K562 (cell line): ENCODE measurements around the gene OGFR. TPM values are rescaled to one million over a fixed set of nuclear protein-coding genes. Genes with fewer than 3 reads are reported as not detected.

Source experiments
- ATAC-seq: fragments of 200-7000 bp; cut with Tn5 transposase; 3 replicates; pipeline ENCODE4 v1.9.1; 2020; ENCODE audit warnings: moderate library complexity
- BruUV-seq: library from RNA; stranded (reverse); fragments of 400-500 nt; replicated peaks from 2 replicates; lab custom pipeline; 2021; lab: Mats Ljungman, UMichigan
- CTCF ChIA-PET: fragments of 300-600 bp; formaldehyde crosslinking; extraction: SDS; loops from one replicate; lab custom pipeline; 2021; ENCODE audit warnings: low intra/inter-chr PET ratio; lab: Yijun Ruan, JAX
- POLR2A ChIA-PET: fragments of 300-600, 350-650 bp; sonication (Branson Sonifier 250); formaldehyde crosslinking; extraction: SDS; loops from one replicate; lab custom pipeline; 2021; ENCODE audit warnings: antibody characterized with exemption, inconsistent platforms; lab: Yijun Ruan, JAX
- DNase-seq, 4 experiments: peaks; one replicate each; pipeline versions ENCODE4 v3.0.0 to v3.0.0-alpha.2; 2011 to 2018; ENCODE audit warnings: low spot score in 3 of 4, mixed read lengths in 3 of 4; ENCODE audit errors: extremely low read depth in 1 of 4
- FAIRE-seq: peaks from 2 replicates; lab custom pipeline; 2011; peaks lifted over from hg19 to GRCh38; lab: Jason Lieb, UNC
- H2AFZ ChIP-seq: 2 replicates; pipeline ENCODE4 v1.6.0; 2011; ENCODE audit warnings: low read depth, low read length, control low read depth, inconsistent platforms
- H3K27ac ChIP-seq: fragments of 200-600 bp; 3 replicates; pipeline ENCODE4 v1.8.0; 2011; ENCODE audit warnings: low read depth, mild to moderate bottlenecking, control low read depth, inconsistent platforms, low read length, moderate library complexity, mixed read lengths; ENCODE audit errors: extremely low read depth
- H3K27me3 ChIP-seq, 2 experiments: fragments of 300-600 bp in 1 of 2; 2 replicates in 1 of 2; 3 replicates in 1 of 2; pipeline versions ENCODE4 v1.6.0 to v1.8.0; 2011; ENCODE audit warnings: inconsistent platforms in 2 of 2, low read length in 2 of 2, mild to moderate bottlenecking in 1 of 2, mixed read lengths in 1 of 2, moderate library complexity in 1 of 2; ENCODE audit not compliant: control insufficient read depth in 2 of 2, insufficient read depth in 2 of 2
- H3K36me3 ChIP-seq: fragments of 300-600 bp; 3 replicates; pipeline ENCODE4 v1.8.0; 2011; ENCODE audit warnings: mild to moderate bottlenecking, low read length, inconsistent platforms; ENCODE audit not compliant: control insufficient read depth, insufficient read depth
- H3K4me1 ChIP-seq, 2 experiments: fragments of 200-600 bp in 1 of 2; replicated peaks in 1 of 2; 2 replicates in 1 of 2; 3 replicates in 1 of 2; pipeline versions ENCODE4 v1.5.1 to v1.8.0; 2011; ENCODE audit warnings: inconsistent platforms in 2 of 2, low read length in 2 of 2, mild to moderate bottlenecking in 1 of 2, mixed read lengths in 1 of 2, moderate library complexity in 1 of 2; ENCODE audit not compliant: control insufficient read depth in 2 of 2, insufficient read depth in 2 of 2
- H3K4me2 ChIP-seq: 2 replicates; pipeline ENCODE4 v1.6.1; 2011; ENCODE audit warnings: low read length, control low read depth, inconsistent platforms, mixed read lengths; ENCODE audit not compliant: insufficient read depth
- H3K4me3 ChIP-seq: fragments of 200-600 bp; sonication (generic), shearing (Covaris generic); 2 replicates; pipeline ENCODE4 v1.5.1; 2016; ENCODE audit warnings: control low read depth, inconsistent platforms
- H3K79me2 ChIP-seq: fragments of 200-600 bp; 3 replicates; pipeline ENCODE4 v1.8.0; 2011; ENCODE audit warnings: low read length, inconsistent platforms; ENCODE audit not compliant: control insufficient read depth, insufficient read depth
- H3K9ac ChIP-seq, 2 experiments: 2 replicates each; pipeline versions ENCODE4 v1.6.0 to v1.6.1; 2011; ENCODE audit warnings: low read depth in 2 of 2, low read length in 2 of 2, control low read depth in 1 of 2, inconsistent platforms in 1 of 2, mild to moderate bottlenecking in 1 of 2, mixed read lengths in 1 of 2; ENCODE audit not compliant: insufficient read depth in 1 of 2
- H3K9me1 ChIP-seq: one replicate; pipeline ENCODE4 v1.6.0; 2011; ENCODE audit warnings: inconsistent platforms, mild to moderate bottlenecking, low read length, moderate library complexity; ENCODE audit not compliant: control insufficient read depth, insufficient read depth
- H3K9me3 ChIP-seq: replicated peaks from 2 replicates; pipeline ENCODE4 v1.5.1; 2011; ENCODE audit warnings: low read depth, low read length, inconsistent platforms; ENCODE audit not compliant: control insufficient read depth, insufficient read depth
- H4K20me1 ChIP-seq: replicated peaks from 2 replicates; pipeline ENCODE4 v1.6.1; 2011; ENCODE audit warnings: low read length, inconsistent platforms, mixed read lengths; ENCODE audit not compliant: control insufficient read depth, insufficient read depth
- ATF1 ChIP-seq, 2 experiments: fragments of 450-650 bp in 1 of 2; IDR thresholded peaks; 2 replicates each; pipeline ENCODE4 v1.6.1; 2016; ENCODE audit warnings: missing compliant biosample characterization in 1 of 2, missing genetic modification characterization in 1 of 2
- CBFA2T3 ChIP-seq: fragments of 450-650 bp; IDR thresholded peaks from 2 replicates; pipeline ENCODE4 v1.6.1; 2017
- CXXC5 ChIP-seq: fragments of 250-450 bp; sonication (Bioruptor Pico); IDR thresholded peaks from 2 replicates; pipeline ENCODE4 v1.8.0; 2022; ENCODE audit warnings: inconsistent platforms, mild to moderate bottlenecking, moderate library complexity
- DPF2 ChIP-seq: fragments of 450-650 bp; IDR thresholded peaks from 2 replicates; pipeline ENCODE4 v1.6.1; 2016
- E2F8 ChIP-seq: fragments of 450-650 bp; IDR thresholded peaks from 2 replicates; pipeline ENCODE4 v1.7.1; 2018; ENCODE audit warnings: mild to moderate bottlenecking, low read depth; ENCODE audit not compliant: partially characterized antibody
- FOS ChIP-seq: IDR thresholded peaks from 3 replicates; pipeline ENCODE4 v1.6.1; 2011; ENCODE audit not compliant: insufficient read length; ENCODE audit errors: extremely low read depth
- FOXK2 ChIP-seq, 2 experiments: fragments of 450-650 bp; IDR thresholded peaks in 1 of 2; conservative IDR thresholded peaks in 1 of 2; 2 replicates each; pipeline ENCODE4 v1.6.1; 2016; ENCODE audit warnings: low read depth in 2 of 2, mild to moderate bottlenecking in 1 of 2
- NFATC3 ChIP-seq: fragments of 450-650 bp; IDR thresholded peaks from 2 replicates; pipeline ENCODE4 v1.6.1; 2017; ENCODE audit warnings: mild to moderate bottlenecking
- SNIP1 ChIP-seq: fragments of 450-650 bp; IDR thresholded peaks from 2 replicates; pipeline ENCODE4 v1.7.1; 2017; ENCODE audit warnings: low read depth, mild to moderate bottlenecking
- TBL1XR1 ChIP-seq, 2 experiments: IDR thresholded peaks; 2 replicates each; pipeline ENCODE4 v1.6.1; 2012; ENCODE audit warnings: improper control_type of control experiment in 2 of 2, low read length in 2 of 2, mild to moderate bottlenecking in 1 of 2
- USF1 ChIP-seq: sonication (generic); formaldehyde crosslinking; IDR thresholded peaks from 2 replicates; pipeline ENCODE4 v1.9.0; 2022; ENCODE audit warnings: mild to moderate bottlenecking, missing genetic modification reagents
- ZFPM2 ChIP-seq: fragments of 250-450 bp; sonication (Bioruptor Pico); IDR thresholded peaks from 2 replicates; pipeline ENCODE4 v1.5.1; 2022; ENCODE audit warnings: mild to moderate bottlenecking
- WGBS: fragments of 100-300 bp; shearing (Covaris generic); methylation state at CpG from one replicate; pipeline ENCODE4 v1.1.6; 2016; ENCODE audit warnings: low coverage, mixed read lengths; ENCODE audit not compliant: insufficient coverage; ENCODE audit errors: missing lambda C conversion rate; 5-methylcytosine and 5-hydroxymethylcytosine counted together
- in situ Hi-C: fragments of 300-500 bp; cut with MboI; formaldehyde crosslinking; loops from 4 replicates; pipeline ENCODE4 v1.15.0; 2018; ENCODE audit warnings: inconsistent platforms, mixed read lengths
- intact Hi-C: fragments of 100-400 bp; cut with micrococcal nuclease; formaldehyde crosslinking; loops from 2 replicates; pipeline ENCODE4 v1.14.2; 2022
- polyA plus RNA-seq, 8 experiments: library from polyadenylated mRNA; depleted of rRNA in 4 of 8; stranded (reverse) in 5 of 8; unstranded in 3 of 8; fragments of >200 nt; fragmentation: Nextera tagmentation in 2 of 8; fragmentation: Illumina TruSeq in 1 of 8; extraction: Ambion mirVana in 2 of 8; extraction: Trizol in 1 of 8; gene quantifications; 2 replicates each; pipeline versions ENCODE4 v1.2.1 to v1.2.3, GENCODE V29; 2011 to 2014; ENCODE audit warnings: inconsistent platforms in 1 of 8, missing spikeins in 1 of 8
- total RNA-seq, 7 experiments: library from RNA; depleted of rRNA in 6 of 7; stranded (reverse); fragments of >200 nt in 6 of 7; fragmentation: Illumina TruSeq in 2 of 7; extraction: Trizol in 2 of 7; gene quantifications; 2 replicates each; pipeline versions ENCODE4 v1.2.1 to v1.2.3, GENCODE V29; 2011 to 2021; ENCODE audit warnings: low replicate concordance in 1 of 7
- TF ChIP-seq, protein P1 (sequence below): sonication (generic); formaldehyde crosslinking; IDR thresholded peaks from 2 replicates; pipeline ENCODE4 v1.9.0; 2022; ENCODE audit warnings: mild to moderate bottlenecking, missing genetic modification reagents

Gene OGFR
- total and polyA plus RNA-seq, 9 of the 15 experiments (the other 6 are each of a cell fraction or from before 2014, with no cell fraction given) = 0.39 to 56.3 (median 17.5) TPM

- 0 out of 2 replicates have a peak, but pooled peaks have one; percentile 8 for TF ChIP-seq USF1 (CRISPR knock-in tag)
Measured at GRCh38 chr20:62822239-62822787, 17.7 kb downstream of the OGFR start (continued).

DNA sequence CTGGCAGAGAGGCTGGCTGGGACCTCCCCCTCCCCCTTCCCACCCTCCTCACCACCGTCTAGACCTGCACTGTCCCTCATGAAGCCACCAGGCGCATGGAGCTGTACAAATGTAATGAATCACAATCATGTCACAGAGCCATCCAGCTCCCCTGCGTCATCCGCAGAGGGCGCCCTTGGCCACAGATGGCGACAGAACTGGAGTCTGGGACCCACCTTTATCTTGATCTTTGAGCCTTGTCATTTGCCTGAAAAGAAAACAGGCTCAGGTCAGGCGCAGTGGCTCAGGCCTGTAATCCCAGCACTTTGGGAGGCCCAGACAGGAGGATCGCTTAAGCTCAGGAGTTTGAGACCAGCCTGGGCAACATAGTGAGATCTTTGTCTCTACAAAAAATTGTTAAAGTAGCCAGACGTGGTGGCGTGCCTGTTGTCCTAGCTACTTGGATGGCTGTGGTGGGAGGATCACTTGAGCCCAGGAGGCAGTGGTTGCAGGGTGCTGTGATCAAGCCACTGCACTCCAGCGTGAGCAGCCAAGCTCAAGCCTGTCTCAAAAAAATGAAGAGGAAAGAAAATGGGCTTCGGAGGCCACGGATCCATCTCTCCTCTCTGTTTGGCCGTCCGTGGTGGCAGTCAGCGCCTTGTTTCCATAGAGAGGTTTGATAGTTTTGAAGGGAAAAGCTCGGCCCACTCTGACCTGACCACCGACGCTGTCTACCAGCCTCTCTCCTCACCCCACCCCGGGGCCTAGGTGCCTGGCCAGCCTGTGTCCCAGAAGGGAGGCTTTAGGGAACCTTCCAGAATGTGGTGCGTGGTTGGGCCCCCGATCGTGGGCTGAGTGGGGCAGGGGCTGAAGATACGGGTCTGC lies 18.4 kb downstream of the OGFR start:
- in situ Hi-C loops (loop anchor here (10.0 kb wide), 1 partner anchor 192 kb away; no protein-coding TSS in a partner anchor), intact Hi-C loops (loop anchor here (1.0 to 10.0 kb wide), 5 partner anchors 24 to 186 kb away; no protein-coding TSS in a partner anchor)
- Histone ChIP-seq H3K4me1 (peaks cover 12 to 100% of the 10 kb centered on the region in 2 experiments), H3K9ac (peak overlapping the region in 1 of 2 experiments; percentile 77; a peak in 2 of 4 replicates), H3K9me3 (no peaks in the 10 kb centered on the region), H3K4me3 (no peak overlapping the region), H3K4me2 (no peak overlapping the region), H3K9me1 (no peaks in the 10 kb centered on the region), H3K36me3 (no peaks in the 10 kb centered on the region), H3K79me2 (no peaks in the 10 kb centered on the region), H4K20me1 (peaks cover 9% of the 10 kb centered on the region; the same call in 1 of the 2 replicates), H3K27me3 (no peaks in the 10 kb centered on the region), H3K27ac (peak overlapping the region; percentile 41; the same call in 1 of the 3 replicates), H2AFZ (peak overlapping the region; percentile 55)
- DNase-seq (peak; percentile 80 to 95 (median 88)), ATAC-seq (peak; percentile 89), FAIRE-seq (peak; percentile 100)
- no TSS peak for BruUV-seq
- CTCF ChIA-PET = interaction anchor here (0.9 to 2.7 kb wide), 3 partner anchors 15 to 186 kb away, joined by 4 to 18 read pairs (median 7); no protein-coding TSS in a partner anchor
- 48% methylated on average over 21 of the region's 24 CpGs for WGBS
- POLR2A ChIA-PET = interaction anchor here (0.5 to 1.5 kb wide), 10 partner anchors 10 to 651 kb away, joined by 3 to 6 read pairs (median 3); partner anchors contain the start of gene GID8
- peak; percentile 28 for TF ChIP-seq E2F8
- peak; percentile 43; the same call in 1 of the 2 replicates for TF ChIP-seq CXXC5
- no peak for TF ChIP-seq ZFPM2
- peak in 1 of 2 experiments; percentile 66; a peak in 1 of 4 replicates for TF ChIP-seq TBL1XR1 (IDR thresholded peaks at IDR 0.05; ENCODE audit: low read length in 2 of 2)
- TF ChIP-seq FOS = no peak
- TF ChIP-seq DPF2 = peak; percentile 73
- TF ChIP-seq SNIP1 = peak; percentile 28; the same call in 1 of the 2 replicates
- TF ChIP-seq, protein P1, sequence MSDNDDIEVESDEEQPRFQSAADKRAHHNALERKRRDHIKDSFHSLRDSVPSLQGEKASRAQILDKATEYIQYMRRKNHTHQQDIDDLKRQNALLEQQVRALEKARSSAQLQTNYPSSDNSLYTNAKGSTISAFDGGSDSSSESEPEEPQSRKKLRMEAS (CRISPR knock-in tag) = peak; percentile 57
- peak; percentile 63 to 76; a peak in 3 of 4 replicates for TF ChIP-seq FOXK2 (conservative IDR thresholded peaks at IDR 0.05 in 1 of 2, IDR thresholded peaks at IDR 0.05 in 1 of 2; ENCODE audit: low read depth in 2 of 2)
- TF ChIP-seq ATF1 (CRISPR knock-in tag; IDR thresholded peaks at IDR 0.05) = no peak
- peak; percentile 78 for TF ChIP-seq ATF1 (tag; IDR thresholded peaks at IDR 0.05)
- peak; percentile 41 for TF ChIP-seq CBFA2T3
- TF ChIP-seq NFATC3 = no peak
